Smooth muscle cell (in vitro differentiated cells): Measurements from ENCODE around the gene TAP2. TPM values are rescaled to one million over a fixed set of nuclear protein-coding genes. Genes with fewer than 3 reads are reported as not detected.
"Not testable (repeated sequence)": the region's sequence is repeated elsewhere in the genome, so short reads cannot be mapped to it uniquely, and the experiment has no call there.

Source experiments
- DNase-seq: peaks from one replicate; lab custom pipeline; 2025; ENCODE audit not compliant: unreplicated experiment; lab: John Stamatoyannopoulos, UW
- H2AFZ ChIP-seq: fragments of 200-600 bp; sonication (generic); 2 replicates; pipeline ENCODE4 v1.6.0; 2016; ENCODE audit warnings: antibody characterized with exemption, low read depth, mild to moderate bottlenecking
- H3F3A ChIP-seq: fragments of 200-600 bp; sonication (generic); 2 replicates; pipeline ENCODE4 v1.6.0; 2017; ENCODE audit warnings: antibody characterized with exemption, low read depth
- H3K27ac ChIP-seq: fragments of 200-600 bp; sonication (generic); 2 replicates; pipeline ENCODE4 v1.5.1; 2016; ENCODE audit warnings: low read depth, mild to moderate bottlenecking
- H3K27me3 ChIP-seq: fragments of 200-600 bp; sonication (generic); 2 replicates; pipeline ENCODE4 v1.6.1; 2016; ENCODE audit warnings: low read depth, mild to moderate bottlenecking
- H3K36me3 ChIP-seq: fragments of 200-600 bp; sonication (generic); 2 replicates; pipeline ENCODE4 v1.5.1; 2016; ENCODE audit warnings: low read depth
- H3K4me1 ChIP-seq: fragments of 200-600 bp; sonication (generic); 2 replicates; pipeline ENCODE4 v1.5.1; 2016; ENCODE audit warnings: low read depth
- H3K4me2 ChIP-seq: fragments of 200-600 bp; sonication (generic); 2 replicates; pipeline ENCODE4 v1.6.0; 2016; ENCODE audit warnings: mild to moderate bottlenecking
- H3K4me3 ChIP-seq: fragments of 200-600 bp; sonication (generic); 2 replicates; pipeline ENCODE4 v1.5.1; 2016; ENCODE audit warnings: mild to moderate bottlenecking
- H3K79me2 ChIP-seq: fragments of 200-600 bp; sonication (generic); 2 replicates; pipeline ENCODE4 v1.6.0; 2016; ENCODE audit warnings: low read depth, mild to moderate bottlenecking
- H3K9ac ChIP-seq: fragments of 200-600 bp; sonication (generic); 2 replicates; pipeline ENCODE4 v1.6.0; 2016; ENCODE audit warnings: low read depth
- H3K9me3 ChIP-seq: fragments of 200-600 bp; sonication (generic); replicated peaks from 2 replicates; pipeline ENCODE4 v1.5.1; 2016; ENCODE audit warnings: low read depth
- H4K20me1 ChIP-seq: fragments of 200-600 bp; sonication (generic); 2 replicates; pipeline ENCODE4 v1.6.0; 2016; ENCODE audit warnings: low read depth
- WGBS: methylation state at CpG from one replicate; pipeline ENCODE4 v1.1.7; 2016; ENCODE audit warnings: low lambda C conversion rate; 5-methylcytosine and 5-hydroxymethylcytosine counted together
- polyA plus RNA-seq: library from polyadenylated mRNA; unstranded; fragments of >200 nt; fragmentation: Nextera tagmentation; extraction: Ambion mirVana; gene quantifications from 2 replicates; pipeline ENCODE4 v1.2.1, GENCODE V29; 2016
- total RNA-seq: library from RNA; depleted of rRNA; stranded (reverse); fragments of >200 nt; gene quantifications from 2 replicates; pipeline ENCODE4 v1.2.3, GENCODE V29; 2014
- TF ChIP-seq, protein P1 (sequence below): fragments of 200-600 bp; sonication (generic); IDR thresholded peaks from 2 replicates; pipeline ENCODE4 v1.5.1; 2017; ENCODE audit warnings: borderline replicate concordance, mild to moderate bottlenecking, antibody characterized with exemption; ENCODE audit not compliant: insufficient read depth, poor library complexity, severe bottlenecking

TAP2 gene
- total and polyA plus RNA-seq, 2 experiments from 2014 or later = 0.40 to 6.1 TPM

DNA sequence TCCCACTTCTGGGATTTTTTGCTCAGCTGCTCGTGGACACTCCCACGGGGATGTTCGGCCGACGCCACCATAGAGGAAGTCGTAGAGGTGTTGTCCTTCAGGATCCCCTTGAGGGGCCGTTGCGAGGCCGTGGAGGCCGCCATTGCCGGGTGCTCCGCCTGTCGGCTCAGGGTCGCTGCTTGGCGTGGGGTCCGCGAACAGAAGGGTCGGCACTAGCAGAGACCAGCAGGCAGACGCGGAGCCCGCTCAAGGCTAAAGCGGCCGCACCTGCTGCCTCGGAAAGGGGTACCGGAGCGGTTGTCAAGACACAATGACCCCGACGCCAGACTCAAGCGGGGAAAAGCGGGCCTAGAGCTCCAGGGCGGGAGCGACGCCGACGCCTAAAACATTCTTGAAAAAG, 41.2 kb upstream of the TAP2 start:
- Histone ChIP-seq H3K4me2 (no peak overlapping the region), H3F3A (no peaks in the 10 kb centered on the region), H3K9me3 (no peaks in the 10 kb centered on the region), H2AFZ (no peak overlapping the region), H3K4me1 (no peaks in the 10 kb centered on the region), H3K27me3 (peaks cover 21% of the 10 kb centered on the region), H3K36me3 (no peaks in the 10 kb centered on the region), H4K20me1 (no peaks in the 10 kb centered on the region), H3K79me2 (no peaks in the 10 kb centered on the region), H3K9ac (no peak overlapping the region), H3K27ac (no peak overlapping the region), H3K4me3 (no peak overlapping the region)
- 91% methylated on average over 35 of the region's 35 CpGs for WGBS
- TF ChIP-seq, protein P1, sequence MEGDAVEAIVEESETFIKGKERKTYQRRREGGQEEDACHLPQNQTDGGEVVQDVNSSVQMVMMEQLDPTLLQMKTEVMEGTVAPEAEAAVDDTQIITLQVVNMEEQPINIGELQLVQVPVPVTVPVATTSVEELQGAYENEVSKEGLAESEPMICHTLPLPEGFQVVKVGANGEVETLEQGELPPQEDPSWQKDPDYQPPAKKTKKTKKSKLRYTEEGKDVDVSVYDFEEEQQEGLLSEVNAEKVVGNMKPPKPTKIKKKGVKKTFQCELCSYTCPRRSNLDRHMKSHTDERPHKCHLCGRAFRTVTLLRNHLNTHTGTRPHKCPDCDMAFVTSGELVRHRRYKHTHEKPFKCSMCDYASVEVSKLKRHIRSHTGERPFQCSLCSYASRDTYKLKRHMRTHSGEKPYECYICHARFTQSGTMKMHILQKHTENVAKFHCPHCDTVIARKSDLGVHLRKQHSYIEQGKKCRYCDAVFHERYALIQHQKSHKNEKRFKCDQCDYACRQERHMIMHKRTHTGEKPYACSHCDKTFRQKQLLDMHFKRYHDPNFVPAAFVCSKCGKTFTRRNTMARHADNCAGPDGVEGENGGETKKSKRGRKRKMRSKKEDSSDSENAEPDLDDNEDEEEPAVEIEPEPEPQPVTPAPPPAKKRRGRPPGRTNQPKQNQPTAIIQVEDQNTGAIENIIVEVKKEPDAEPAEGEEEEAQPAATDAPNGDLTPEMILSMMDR = no peak
- DNase-seq = no peak

DNA sequence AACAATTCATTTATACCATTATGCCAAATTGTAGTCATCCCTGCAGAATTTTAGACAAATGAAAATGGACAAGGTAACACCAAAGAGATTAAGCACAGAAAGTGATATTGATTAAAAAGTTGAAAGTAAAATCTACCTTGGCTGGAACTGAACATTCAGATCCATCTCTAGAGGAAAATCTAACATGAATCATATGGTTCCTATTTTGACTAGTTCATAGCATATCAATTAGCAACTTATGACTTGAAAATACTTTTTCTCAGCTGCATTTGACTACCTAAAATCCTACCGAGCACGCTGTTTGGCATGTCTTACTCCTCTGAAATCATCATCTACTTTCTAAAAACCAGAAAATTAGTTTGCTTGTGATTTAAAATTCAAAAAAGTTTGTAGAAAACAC, 38.1 kb upstream of the TAP2 start:
- DNase-seq = no peak
- no peak overlapping the region for H3K4me2 ChIP-seq
- no peak overlapping the region for H3K27ac ChIP-seq
- no peak overlapping the region for H3K9ac ChIP-seq
- no peaks in the 10 kb centered on the region for H3K79me2 ChIP-seq
- peaks cover 32% of the 10 kb centered on the region for H3K27me3 ChIP-seq
- H3K4me3 ChIP-seq = no peak overlapping the region
- H3K36me3 ChIP-seq = no peaks in the 10 kb centered on the region
- H4K20me1 ChIP-seq = no peaks in the 10 kb centered on the region
- H3F3A ChIP-seq = no peaks in the 10 kb centered on the region
- WGBS = 90% methylated on average over 2 of the region's 2 CpGs
- no peak overlapping the region for H2AFZ ChIP-seq
- no peaks in the 10 kb centered on the region for H3K4me1 ChIP-seq
- TF ChIP-seq, protein P1 = no peak
- H3K9me3 ChIP-seq = no peaks in the 10 kb centered on the region

DNA sequence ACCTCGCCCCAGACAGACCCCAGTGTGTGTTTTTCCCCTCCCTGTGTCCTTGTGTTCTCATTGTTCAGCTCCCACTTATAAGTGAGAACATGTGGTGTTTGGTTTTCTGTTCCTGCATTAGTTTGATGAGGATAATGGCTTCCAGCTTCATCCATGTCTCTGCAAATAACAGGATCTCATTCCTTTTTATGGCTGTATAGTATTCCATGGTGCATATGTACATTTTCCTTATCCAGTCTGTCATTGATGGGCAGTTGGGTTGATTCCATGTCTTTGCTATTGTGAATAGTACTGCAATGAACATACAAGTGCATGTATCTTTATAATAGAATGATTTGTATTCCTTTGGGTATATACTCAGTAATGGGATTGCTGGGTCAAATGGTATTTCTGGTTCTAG, 35.4 kb upstream of the TAP2 start:
- DNase-seq, H3K4me1 ChIP-seq, H3K4me3 ChIP-seq, H3F3A ChIP-seq, H2AFZ ChIP-seq, H3K36me3 ChIP-seq, H4K20me1 ChIP-seq, H3K4me2 ChIP-seq, H3K9ac ChIP-seq, H3K79me2 ChIP-seq, H3K27ac ChIP-seq, H3K9me3 ChIP-seq: not testable (repeated sequence)
- 7% methylated on average over 1 of the region's 1 CpG for WGBS
- H3K27me3 ChIP-seq = peaks cover 58% of the 10 kb centered on the region

DNA sequence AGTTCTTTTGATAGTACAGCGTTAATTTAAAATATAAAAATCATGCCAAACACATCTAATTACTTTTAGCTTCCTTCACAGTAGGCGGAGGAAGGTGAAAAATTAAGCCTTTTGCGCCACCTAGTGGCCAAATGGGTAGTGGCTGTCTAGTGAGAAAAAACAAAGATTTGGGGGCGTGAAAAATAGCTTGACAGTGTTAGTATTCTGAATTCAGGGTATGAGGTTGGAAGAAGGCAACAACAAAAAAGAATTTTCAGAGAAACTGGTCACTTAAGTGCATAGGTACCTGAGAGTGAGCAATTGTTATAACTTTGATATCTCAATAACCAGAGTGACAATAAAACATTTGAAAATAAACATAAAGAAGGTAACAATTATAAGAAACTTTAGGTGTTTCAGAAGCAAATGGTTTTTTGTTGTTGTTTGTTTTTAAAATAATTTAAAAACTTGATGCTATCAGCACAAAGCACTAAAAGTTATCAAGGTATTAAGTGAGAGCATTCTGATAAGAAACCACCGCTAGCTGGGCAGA, 29.8 kb upstream of the TAP2 start:
- Histone ChIP-seq H3K4me3 (no peak overlapping the region), H3F3A (no peaks in the 10 kb centered on the region), H3K27ac (no peak overlapping the region), H3K79me2 (no peaks in the 10 kb centered on the region), H3K4me2 (no peak overlapping the region), H3K4me1 (no peaks in the 10 kb centered on the region), H2AFZ (no peak overlapping the region), H4K20me1 (no peaks in the 10 kb centered on the region), H3K36me3 (no peaks in the 10 kb centered on the region), H3K27me3 (peaks cover 77% of the 10 kb centered on the region), H3K9ac (no peak overlapping the region), H3K9me3 (no peaks in the 10 kb centered on the region)
- TF ChIP-seq, protein P1 = peak; percentile 95
- 19% methylated on average over 5 of the region's 5 CpGs for WGBS
- DNase-seq = peak; percentile 27
